ENCODE results near the gene GLIPR1.
"Not testable (repeated sequence)": the region's sequence is repeated elsewhere in the genome, so short reads cannot be mapped to it uniquely, and the experiment has no call there.

The GLIPR1 gene

GRCh38 chr12:75480469-75480949 is at the start of gene GLIPR1:
Gene GLIPR1 (plus strand): TSS chr12:75480755. CDS start chr12:75480881, 126 bp downstream.
- Mint-ChIP-seq H3K4me1 (peaks cover 49 to 71% of the 10 kb centered on the region in 2 donors), H3K36me3 (peaks cover 0 to 10% of the 10 kb centered on the region in 2 donors), H3K27me3 (no peaks in the 10 kb centered on the region), H3K27ac (peak within 1 kb of the TSS; percentile 93), H3K4me3 (peak within 1 kb of the TSS; percentile 80 to 88), H3K9me3 (no peaks in the 10 kb centered on the region)
- DNase-seq (peak; percentile 62), ATAC-seq (replicated peaks) (peak; percentile 87 to 91)

- no peak for ATAC-seq (replicated peaks)
- H3K27me3 Mint-ChIP-seq: peaks cover 0 to 6% of the 10 kb centered on the region in 2 donors
Measured at GRCh38 chr12:75432924-75433323, 47.6 kb upstream of the GLIPR1 start.

GRCh38 chr12:75437564-75437963 is 43.0 kb upstream of the GLIPR1 start:
- H3K4me1 Mint-ChIP-seq: peaks cover 2 to 5% of the 10 kb centered on the region in 2 donors
- peaks cover 5 to 7% of the 10 kb centered on the region in 2 donors for H3K9me3 Mint-ChIP-seq
- peaks cover 6 to 11% of the 10 kb centered on the region in 2 donors for H3K27me3 Mint-ChIP-seq
- DNase-seq (no peak), ATAC-seq (replicated peaks) (peak; percentile 79 to 85)
- no peak overlapping the region for H3K27ac Mint-ChIP-seq
- no peak overlapping the region for H3K4me3 Mint-ChIP-seq
- H3K36me3 Mint-ChIP-seq: peaks cover 4 to 5% of the 10 kb centered on the region in 2 donors

More at GRCh38 chr12:75432924-75433323, 47.6 kb upstream of the GLIPR1 start:
- peaks cover under 1 to 12% of the 10 kb centered on the region in 2 donors for H3K36me3 Mint-ChIP-seq
- H3K4me3 Mint-ChIP-seq: no peak overlapping the region
- DNase-seq: no peak
- H3K27ac Mint-ChIP-seq: no peak overlapping the region
- peaks cover 2 to 5% of the 10 kb centered on the region in 2 donors for H3K4me1 Mint-ChIP-seq
- H3K9me3 Mint-ChIP-seq: peaks cover 13% of the 10 kb centered on the region in 2 donors

- peaks cover 5 to 7% of the 10 kb centered on the region in 2 donors for H3K9me3 Mint-ChIP-seq
- peaks cover 4 to 5% of the 10 kb centered on the region in 2 donors for H3K36me3 Mint-ChIP-seq
- H3K4me1 Mint-ChIP-seq: peaks cover 2 to 5% of the 10 kb centered on the region in 2 donors
- DNase-seq: no peak
- H3K27ac Mint-ChIP-seq: no peak overlapping the region
- no peak overlapping the region for H3K4me3 Mint-ChIP-seq
- peak in 1 of 2 donors; percentile 14 for ATAC-seq (replicated peaks)
- peaks cover 6 to 13% of the 10 kb centered on the region in 2 donors for H3K27me3 Mint-ChIP-seq
Measured at GRCh38 chr12:75438059-75438754, 42.3 kb upstream of the GLIPR1 start.

- H3K36me3 Mint-ChIP-seq: peaks cover 4 to 5% of the 10 kb centered on the region in 2 donors
- DNase-seq: no peak
- ATAC-seq (replicated peaks): no peak
- H3K27me3 Mint-ChIP-seq: peaks cover 6 to 19% of the 10 kb centered on the region in 2 donors
- no peak overlapping the region for H3K27ac Mint-ChIP-seq
- peaks cover 5 to 7% of the 10 kb centered on the region in 2 donors for H3K9me3 Mint-ChIP-seq
- H3K4me1 Mint-ChIP-seq: peaks cover 2 to 5% of the 10 kb centered on the region in 2 donors
- H3K4me3 Mint-ChIP-seq: no peak overlapping the region
Measured at GRCh38 chr12:75439048-75439447, 41.5 kb upstream of the GLIPR1 start.

- no peak overlapping the region for H3K4me3 Mint-ChIP-seq
- peaks cover 5% of the 10 kb centered on the region in 2 donors for H3K9me3 Mint-ChIP-seq
- no peak for DNase-seq
- peaks cover 4 to 5% of the 10 kb centered on the region in 2 donors for H3K36me3 Mint-ChIP-seq
- no peak for ATAC-seq (replicated peaks)
- H3K27me3 Mint-ChIP-seq: peaks cover 6 to 19% of the 10 kb centered on the region in 2 donors
- H3K4me1 Mint-ChIP-seq: peaks cover 2 to 5% of the 10 kb centered on the region in 2 donors
- no peak overlapping the region for H3K27ac Mint-ChIP-seq
Measured at GRCh38 chr12:75439930-75440329, 40.6 kb upstream of the GLIPR1 start.

GRCh38 chr12:75441687-75442449 is 38.7 kb upstream of the GLIPR1 start:
- H3K9me3 Mint-ChIP-seq; ATAC-seq (replicated peaks); H3K27ac Mint-ChIP-seq; H3K4me1 Mint-ChIP-seq; H3K36me3 Mint-ChIP-seq; DNase-seq; H3K4me3 Mint-ChIP-seq: not testable (repeated sequence)
- H3K27me3 Mint-ChIP-seq: peaks cover 6 to 19% of the 10 kb centered on the region in 2 donors

- not testable (repeated sequence) for H3K4me3 Mint-ChIP-seq; H3K9me3 Mint-ChIP-seq; DNase-seq; H3K4me1 Mint-ChIP-seq; H3K36me3 Mint-ChIP-seq; H3K27ac Mint-ChIP-seq; ATAC-seq (replicated peaks)
- peaks cover 6 to 19% of the 10 kb centered on the region in 2 donors for H3K27me3 Mint-ChIP-seq
Measured at GRCh38 chr12:75442454-75442853, 38.1 kb upstream of the GLIPR1 start.

GRCh38 chr12:75443709-75444108 is 36.8 kb upstream of the GLIPR1 start:
- peaks cover 6 to 19% of the 10 kb centered on the region in 2 donors for H3K27me3 Mint-ChIP-seq
- peaks cover 5% of the 10 kb centered on the region in 2 donors for H3K9me3 Mint-ChIP-seq
- no peak for ATAC-seq (replicated peaks)
- H3K36me3 Mint-ChIP-seq: peaks cover 4 to 5% of the 10 kb centered on the region in 2 donors
- no peaks in the 10 kb centered on the region for H3K4me1 Mint-ChIP-seq
- H3K4me3 Mint-ChIP-seq: no peak overlapping the region
- H3K27ac Mint-ChIP-seq: no peak overlapping the region
- no peak for DNase-seq

GRCh38 chr12:75444429-75445136 is 36.0 kb upstream of the GLIPR1 start:
- H3K36me3 Mint-ChIP-seq: peaks cover 4 to 5% of the 10 kb centered on the region in 2 donors
- no peak overlapping the region for H3K4me3 Mint-ChIP-seq
- no peak overlapping the region for H3K27ac Mint-ChIP-seq
- peaks cover 6 to 19% of the 10 kb centered on the region in 2 donors for H3K27me3 Mint-ChIP-seq
- no peaks in the 10 kb centered on the region for H3K4me1 Mint-ChIP-seq
- DNase-seq: no peak
- no peak for ATAC-seq (replicated peaks)
- peaks cover 5% of the 10 kb centered on the region in 2 donors for H3K9me3 Mint-ChIP-seq

GRCh38 chr12:75445137-75445507 is 35.4 kb upstream of the GLIPR1 start:
- not testable (repeated sequence) for DNase-seq; H3K4me1 Mint-ChIP-seq; H3K9me3 Mint-ChIP-seq; ATAC-seq (replicated peaks); H3K27ac Mint-ChIP-seq; H3K36me3 Mint-ChIP-seq; H3K4me3 Mint-ChIP-seq
- H3K27me3 Mint-ChIP-seq: peaks cover 6 to 19% of the 10 kb centered on the region in 2 donors

GRCh38 chr12:75446857-75447256 is 33.7 kb upstream of the GLIPR1 start:
- no peaks in the 10 kb centered on the region for H3K4me1 Mint-ChIP-seq
- no peaks in the 10 kb centered on the region for H3K36me3 Mint-ChIP-seq
- DNase-seq: no peak
- no peak overlapping the region for H3K27ac Mint-ChIP-seq
- no peak overlapping the region for H3K4me3 Mint-ChIP-seq
- peaks cover 0 to 13% of the 10 kb centered on the region in 2 donors for H3K27me3 Mint-ChIP-seq
- ATAC-seq (replicated peaks): no peak
- H3K9me3 Mint-ChIP-seq: no peaks in the 10 kb centered on the region

- Mint-ChIP-seq H3K27me3 (peaks cover 0 to 8% of the 10 kb centered on the region in 2 donors), H3K4me1 (no peaks in the 10 kb centered on the region), H3K36me3 (no peaks in the 10 kb centered on the region), H3K4me3 (no peak overlapping the region), H3K9me3 (no peaks in the 10 kb centered on the region), H3K27ac (no peak overlapping the region)
- no peak for DNase-seq
- no peak for ATAC-seq (replicated peaks)
Measured at GRCh38 chr12:75447691-75448393, 32.7 kb upstream of the GLIPR1 start.
